NCI-H187 treated with DMSO at 0.1 percent for 48 hours (cell line): ENCODE results near the gene GPATCH8.
"Not testable (repeated sequence)": the region's sequence is repeated elsewhere in the genome, so short reads cannot be mapped to it uniquely, and the experiment has no call there.

Source experiments
- DNase-seq: peaks from one replicate; lab custom pipeline; 2025; lab: John Stamatoyannopoulos, UW

The GPATCH8 gene

DNA sequence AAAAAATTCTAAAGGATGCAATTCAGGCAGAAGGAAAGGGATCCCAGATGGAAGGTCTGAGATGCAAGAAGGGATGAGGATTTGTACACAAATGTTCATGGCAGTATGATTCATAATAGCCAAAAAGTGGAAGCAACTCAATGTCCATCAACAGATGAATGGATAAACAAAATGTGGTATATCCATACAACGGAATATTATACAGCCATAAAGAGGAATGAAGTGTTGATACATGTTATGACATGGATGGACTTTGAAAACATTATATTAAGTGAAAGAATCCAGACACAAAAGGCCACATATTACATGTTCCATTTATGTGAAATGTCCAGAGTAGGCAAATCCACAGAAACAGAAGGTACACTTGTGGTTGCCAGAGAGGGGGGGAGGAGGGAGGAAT, 23.9 kb upstream of the GPATCH8 start:
- no peak for DNase-seq

DNA sequence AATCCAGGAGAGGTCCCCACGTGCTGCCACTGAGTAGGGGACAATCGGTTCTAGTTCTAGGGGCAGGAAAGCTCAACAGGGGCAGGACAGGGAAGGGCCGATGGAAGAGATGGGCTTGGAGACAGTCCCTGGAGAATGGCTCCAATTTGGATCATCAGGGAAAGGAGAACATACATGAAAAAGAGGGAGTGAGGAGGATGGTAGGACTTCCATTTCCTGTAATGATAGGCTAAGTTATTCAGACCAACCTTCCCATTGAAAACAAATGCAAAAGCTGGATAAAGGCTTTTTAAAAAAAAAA, 20.4 kb upstream of the GPATCH8 start:
- DNase-seq = no peak

DNA sequence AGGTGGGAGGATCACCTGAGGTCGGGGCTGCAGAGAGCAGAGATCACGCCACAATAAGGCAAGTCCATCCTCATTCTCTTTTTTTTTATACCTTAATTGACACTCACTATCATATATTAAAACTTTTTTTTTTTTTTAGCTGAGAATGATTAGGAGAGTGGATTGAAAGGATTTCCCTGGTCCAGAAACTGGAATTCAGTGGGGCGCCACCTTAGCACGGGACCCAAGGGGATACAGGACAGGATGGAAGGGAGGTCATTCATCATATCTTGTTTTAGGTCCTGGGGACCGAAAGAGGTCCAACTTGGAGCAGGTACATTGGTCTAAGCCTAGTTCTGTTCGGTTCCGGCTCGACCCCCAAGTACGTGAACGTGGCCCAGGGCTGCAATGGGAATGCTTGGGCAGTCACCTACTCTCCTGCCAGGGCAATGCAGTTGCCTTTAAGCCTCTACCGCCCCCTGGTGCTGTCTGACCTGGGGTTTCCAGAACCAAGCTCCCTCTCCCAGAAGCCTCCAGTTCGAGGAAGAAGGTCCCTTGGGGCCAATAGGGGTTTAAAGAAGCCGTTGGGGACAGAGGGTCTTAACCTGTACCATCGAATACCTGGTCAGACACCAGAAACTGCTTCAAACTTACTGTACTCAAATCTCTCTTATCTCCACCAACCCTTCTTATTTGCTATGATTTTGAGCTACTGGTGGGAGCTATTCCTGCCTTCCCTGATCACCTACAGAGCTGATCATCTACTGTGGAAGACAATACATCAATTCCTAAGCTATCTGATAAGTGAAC, 19.9 kb upstream of the GPATCH8 start:
- DNase-seq = no peak

DNA sequence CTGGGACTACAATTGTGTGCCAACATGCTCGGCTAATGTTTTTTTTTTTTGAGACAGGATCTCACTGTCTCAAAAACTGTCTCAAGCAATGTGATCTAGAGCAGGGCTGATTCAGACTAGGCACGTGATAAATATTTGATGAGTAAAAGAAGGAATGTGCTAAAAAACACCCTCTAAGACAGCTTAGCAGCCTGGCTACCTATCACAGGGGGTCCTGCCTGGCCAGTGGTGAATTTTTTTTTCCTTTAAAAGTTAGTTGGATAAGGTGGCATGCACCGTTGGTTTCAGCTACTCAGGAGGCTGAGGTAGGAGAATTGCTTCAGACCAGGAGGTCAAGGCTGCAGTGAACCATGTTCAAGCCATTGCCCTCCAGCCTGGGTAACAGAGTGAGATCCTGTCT, 14.8 kb upstream of the GPATCH8 start:
- no peak for DNase-seq

DNA sequence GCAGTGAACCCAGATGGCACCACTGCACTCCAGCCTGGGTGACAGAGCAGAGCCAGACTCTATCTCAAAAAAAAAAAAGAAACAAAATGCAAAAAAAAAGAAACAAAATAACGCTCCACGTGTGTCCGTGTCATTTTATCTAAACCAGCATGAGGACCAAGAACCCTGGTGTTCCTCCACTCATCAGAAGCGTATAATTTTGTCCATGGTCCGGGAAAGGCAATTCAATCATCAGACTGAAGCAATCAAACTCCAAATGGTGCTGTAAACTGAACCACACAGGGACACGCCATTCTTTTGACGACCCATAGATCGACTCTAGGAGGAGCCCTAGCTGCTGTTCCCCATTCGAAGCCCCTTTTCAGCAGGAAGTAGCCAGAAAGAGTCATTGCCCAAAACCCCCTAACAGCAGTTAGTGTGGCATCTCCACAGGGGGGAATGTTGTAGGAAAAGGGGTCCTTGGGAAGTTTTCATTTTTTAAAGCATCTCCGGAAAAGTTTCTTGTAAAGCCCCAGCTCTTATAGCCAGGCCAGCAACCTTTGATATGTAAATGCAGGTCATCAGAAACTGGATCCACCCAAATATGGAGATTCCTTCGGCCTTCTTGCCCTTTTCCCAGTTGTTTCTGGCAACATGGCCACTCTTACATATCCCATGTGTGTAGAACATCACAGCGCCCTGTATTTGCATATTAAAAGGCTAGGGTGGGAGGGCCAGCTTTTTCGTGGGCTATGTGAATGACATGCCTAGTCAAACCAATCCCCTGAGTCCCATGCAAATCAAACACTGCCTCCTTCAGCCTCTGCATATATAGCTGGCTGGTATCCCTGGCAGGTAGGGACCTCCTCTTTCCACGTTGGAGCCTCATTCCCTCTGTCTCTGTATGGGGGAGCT, 8.3 kb upstream of the GPATCH8 start:
- not testable (repeated sequence) for DNase-seq

DNA sequence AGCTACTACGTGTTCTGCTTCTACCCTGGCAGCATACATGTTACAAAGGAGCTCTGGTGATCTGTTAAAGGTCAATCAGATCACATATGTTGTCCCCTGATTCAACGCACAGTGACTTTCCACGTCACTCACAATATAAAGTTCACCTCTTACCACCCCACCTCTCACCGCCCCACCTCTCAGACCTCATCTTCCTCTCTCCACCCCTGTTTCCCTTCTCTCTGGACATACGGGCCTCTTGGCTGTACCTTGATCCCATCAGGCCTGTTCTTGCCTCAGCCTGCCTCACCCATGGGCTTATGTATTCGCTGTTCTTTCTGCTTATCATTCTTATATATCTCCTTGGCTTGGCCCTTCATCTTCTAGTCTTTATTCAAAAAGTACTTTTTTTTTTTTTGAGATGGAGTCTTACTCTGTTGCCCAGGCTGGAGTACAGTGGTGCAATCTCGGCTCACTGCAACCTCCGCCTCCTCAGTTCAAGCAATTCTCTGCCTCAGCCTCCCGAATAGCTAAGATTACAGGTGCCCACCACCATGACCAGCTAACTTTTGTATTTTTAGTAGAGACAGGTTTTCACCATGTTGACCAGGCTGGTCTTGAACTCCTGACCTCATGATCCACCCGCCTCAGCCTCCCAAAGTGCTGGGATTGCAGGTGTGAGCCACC, 3.9 kb upstream of the GPATCH8 start:
- not testable (repeated sequence) for DNase-seq

DNA sequence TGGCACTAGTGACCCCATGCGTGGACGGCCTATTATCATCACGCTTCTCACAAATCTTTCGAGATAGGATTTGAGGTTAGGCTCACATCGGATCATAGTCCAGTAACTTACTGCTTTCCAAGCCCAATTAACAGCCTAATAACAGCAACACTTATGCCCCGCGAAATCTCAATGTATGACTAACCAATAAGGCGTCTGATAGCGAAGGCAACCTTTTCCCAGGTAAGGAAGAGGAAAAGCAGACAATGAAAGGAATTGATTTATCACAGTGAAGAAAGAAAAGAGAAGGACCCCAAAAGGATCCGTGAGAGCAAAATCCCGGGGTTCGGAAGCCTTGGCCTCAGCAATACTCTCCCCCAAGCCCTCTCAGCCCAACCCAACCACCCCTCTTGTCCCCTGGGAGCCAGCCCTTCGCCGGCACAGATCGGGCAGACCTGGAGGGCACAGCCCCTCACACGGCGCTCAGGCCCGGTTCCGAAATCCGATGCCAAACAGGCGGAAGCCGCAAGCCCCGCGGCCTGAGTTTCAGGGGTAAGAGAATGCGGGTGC, 534 bp downstream of the GPATCH8 start:
- no peak for DNase-seq

DNA sequence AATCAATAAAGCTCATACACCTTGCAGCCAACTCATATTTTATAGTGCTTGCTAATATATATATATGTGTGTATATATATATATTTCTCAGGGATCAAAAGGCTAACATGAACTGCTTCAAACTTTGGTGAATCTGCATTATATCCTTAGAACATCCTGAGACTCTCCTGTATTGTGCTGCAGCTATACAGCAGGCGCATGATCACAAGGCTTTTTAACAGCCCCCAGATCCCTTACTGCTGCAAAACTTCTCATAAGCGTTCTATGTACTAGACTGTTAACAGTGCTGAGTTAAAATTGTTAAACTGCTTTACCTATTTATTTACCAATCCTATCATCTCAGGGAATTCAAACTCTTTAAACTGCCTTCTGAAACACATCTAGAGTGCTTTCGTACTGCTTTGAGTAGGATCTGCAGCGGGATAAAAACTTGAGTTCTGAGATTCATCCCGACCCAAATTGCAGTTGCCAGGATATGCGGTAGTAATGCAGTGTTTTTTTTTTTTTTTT, 1.3 kb downstream of the GPATCH8 start:
- no peak for DNase-seq

DNA sequence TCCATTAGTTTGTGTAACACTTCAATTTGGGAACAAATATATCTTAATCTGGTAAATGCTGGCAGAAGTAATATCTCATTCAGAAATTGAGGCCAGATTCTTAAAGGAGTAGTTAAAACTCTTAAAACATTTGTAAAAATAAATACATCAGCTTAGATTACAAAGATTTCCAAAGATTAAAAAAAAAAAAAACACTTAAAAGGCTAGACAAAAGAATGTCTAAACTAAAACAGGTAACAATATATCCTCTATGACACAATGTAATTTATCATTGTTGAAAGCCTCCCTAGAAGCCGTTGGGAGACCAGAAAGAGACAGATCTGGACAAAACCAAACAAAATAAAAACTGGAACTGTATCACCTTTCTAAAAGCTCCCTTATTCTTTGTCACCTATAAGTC, 3.5 kb downstream of the GPATCH8 start:
- DNase-seq = no peak

DNA sequence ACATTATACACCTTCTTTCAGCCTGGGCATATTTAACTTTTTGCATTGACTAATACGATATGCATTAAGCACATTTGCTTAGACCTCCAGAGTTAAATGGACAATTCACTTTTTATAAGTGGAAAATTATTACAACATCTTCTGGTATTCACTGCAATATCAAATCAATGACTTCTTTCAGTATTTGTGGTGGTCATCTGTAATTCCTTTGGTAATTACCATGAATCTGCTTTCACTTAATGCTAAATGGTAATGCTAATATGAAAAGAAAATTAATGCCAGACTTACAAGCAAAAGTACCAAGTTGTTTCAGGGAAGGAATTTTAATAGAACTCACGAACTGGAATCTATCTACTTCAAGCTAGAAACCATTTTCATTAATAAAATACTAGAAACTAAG, 6.4 kb downstream of the GPATCH8 start:
- no peak for DNase-seq

DNA sequence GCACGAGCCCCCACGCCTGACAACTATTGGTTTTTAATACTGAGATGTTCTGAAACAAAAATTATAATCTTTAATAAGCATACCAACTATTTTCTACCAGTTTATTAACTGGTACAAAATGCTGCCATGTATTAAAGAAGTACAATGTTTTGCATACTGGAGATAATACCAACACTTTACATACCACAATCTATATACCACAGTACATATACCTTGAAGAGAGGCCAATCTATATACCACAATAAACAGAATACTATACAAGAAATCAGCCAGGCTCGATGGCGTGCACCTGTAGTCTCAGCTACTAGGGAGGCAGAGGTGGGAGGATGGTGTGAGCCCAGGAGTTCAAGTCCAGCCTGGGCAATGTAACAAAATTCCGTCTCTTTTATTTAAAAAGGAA, 9.9 kb downstream of the GPATCH8 start:
- no peak for DNase-seq

DNA sequence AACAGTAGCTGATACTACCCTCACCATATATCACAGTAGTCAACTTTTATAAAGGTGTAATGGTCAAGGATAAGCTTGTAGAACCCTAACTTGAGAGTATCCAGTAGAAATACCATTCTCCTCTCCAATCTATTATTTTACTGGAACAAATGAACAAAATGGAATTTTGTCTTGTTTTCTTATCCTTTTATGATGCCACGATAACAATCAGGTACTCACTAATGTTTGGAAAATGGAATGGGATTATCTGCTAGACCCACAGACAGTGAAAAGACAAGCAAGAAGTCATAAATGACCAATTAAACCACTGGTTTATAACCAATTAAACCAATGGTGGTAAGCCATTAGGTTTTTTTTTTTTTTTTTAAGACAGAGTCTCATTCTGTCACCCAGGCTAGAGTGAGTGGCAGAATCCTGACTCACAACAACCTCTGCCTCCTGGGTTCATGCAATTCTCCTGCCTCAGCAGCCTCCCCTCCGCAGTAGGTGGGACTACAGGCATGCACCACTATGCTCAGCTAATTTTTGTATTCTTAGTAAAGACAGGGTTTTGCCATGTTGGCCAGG, 10.4 kb downstream of the GPATCH8 start:
- no peak for DNase-seq

DNA sequence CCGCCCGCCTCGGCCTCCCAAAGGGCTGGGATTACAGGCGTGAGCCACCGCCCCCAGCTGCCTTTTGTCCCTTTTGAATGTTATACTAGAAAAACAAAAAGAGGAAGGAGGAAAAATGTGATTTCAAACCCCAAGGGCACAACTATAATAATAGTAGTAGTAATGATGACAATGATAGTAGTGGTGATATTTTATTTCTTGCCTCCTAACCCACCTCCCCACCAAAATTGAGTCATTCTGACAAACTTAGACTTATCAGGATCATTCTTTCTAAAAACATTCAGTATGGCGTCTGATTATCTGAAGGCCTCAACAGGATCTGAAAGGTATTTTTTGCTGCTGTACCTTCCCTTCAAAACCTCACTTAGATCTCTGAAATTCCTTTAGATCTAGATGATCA, 13.6 kb downstream of the GPATCH8 start:
- no peak for DNase-seq

DNA sequence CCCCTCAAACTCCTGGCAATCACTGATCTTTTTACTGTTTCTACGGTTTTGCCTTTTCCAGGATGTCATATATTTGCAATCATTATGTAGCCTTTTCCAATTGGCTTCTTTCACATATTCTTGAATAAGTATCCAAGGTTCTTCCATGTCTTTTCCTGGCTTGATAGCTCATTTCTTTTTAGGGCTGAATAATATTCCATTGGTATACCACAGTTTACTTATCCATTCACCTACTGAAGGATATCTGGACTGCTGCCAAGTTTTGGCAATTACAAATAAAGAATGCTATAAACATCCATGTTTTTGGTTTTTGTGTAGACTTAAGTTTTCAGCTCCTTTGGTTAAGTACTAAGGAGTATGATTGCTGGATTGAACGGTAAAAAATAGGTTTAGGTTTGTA, 16.0 kb downstream of the GPATCH8 start:
- no peak for DNase-seq

DNA sequence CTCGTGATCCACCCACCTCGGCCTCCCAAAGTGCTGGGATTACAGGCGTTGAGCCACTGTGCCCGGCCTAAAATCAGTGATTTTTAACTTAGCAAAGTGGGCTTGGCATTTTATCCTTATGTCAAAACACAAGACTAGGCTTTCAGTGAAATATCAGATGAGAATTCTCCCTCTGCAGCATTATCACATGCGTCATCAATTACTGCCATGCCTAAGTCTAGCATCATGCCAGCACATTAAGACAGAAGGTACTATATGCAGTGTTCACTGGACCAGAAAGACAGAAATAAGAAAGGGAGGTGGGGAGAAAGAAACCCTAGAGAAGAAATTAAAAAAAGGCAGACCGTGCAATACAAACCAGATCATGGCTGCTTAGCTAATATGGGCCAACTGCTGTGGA, 29.8 kb downstream of the GPATCH8 start:
- no peak for DNase-seq

DNA sequence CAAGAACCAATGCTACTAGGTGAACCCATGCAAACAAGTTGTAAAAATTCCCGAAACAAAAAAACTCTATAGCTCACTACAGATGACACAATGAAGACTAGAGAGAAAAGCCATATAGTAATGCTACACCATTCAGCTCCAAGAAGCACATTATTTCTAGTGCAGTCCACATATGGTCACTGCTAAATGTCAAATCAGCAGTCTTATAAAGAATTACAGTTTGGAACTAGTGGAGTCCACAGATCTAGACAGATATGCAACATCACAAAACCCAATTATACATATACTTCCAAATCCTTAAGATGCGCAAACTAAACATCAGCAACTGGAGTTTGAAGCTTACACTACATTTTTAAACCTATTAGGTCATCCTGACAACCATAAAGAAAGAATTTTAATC, 33.5 kb downstream of the GPATCH8 start:
- no peak for DNase-seq

DNA sequence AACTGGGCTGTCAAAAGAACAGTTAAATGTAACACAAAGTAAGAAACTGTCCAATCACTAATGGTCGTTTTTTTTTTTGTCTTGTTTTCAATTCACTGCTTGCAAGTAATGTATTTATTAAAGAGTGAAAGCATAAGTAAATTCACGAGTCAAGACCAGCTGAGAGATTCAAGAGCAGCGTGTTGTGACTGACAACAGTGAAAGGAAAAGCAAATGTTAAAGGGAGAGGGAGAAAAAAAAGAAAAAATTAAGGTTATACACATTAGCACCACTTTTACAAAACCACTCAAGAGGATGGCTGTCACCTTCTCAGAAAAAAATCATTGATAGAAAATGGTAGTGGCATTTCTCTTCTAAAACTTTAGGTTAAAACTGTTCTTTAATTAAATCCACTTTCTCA, 36.1 kb downstream of the GPATCH8 start:
- DNase-seq = no peak

DNA sequence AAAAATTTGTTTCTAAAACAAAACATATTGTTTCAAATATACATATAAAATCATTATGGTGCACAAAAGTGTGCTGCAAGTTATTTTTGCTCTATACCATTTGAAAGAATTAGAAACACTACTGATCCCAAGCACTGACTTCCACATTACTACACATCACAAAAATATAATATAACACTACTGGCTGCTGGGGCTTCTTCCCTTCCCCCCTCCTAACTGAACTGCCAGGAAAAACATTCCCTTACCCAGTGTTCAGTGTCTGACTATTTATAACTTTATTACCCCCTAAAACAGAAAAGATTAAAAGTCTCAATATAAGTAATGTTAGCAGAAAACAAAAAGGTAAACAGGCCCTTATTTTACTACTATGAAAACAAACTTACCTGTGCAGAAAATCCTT, 36.9 kb downstream of the GPATCH8 start:
- DNase-seq = no peak

DNA sequence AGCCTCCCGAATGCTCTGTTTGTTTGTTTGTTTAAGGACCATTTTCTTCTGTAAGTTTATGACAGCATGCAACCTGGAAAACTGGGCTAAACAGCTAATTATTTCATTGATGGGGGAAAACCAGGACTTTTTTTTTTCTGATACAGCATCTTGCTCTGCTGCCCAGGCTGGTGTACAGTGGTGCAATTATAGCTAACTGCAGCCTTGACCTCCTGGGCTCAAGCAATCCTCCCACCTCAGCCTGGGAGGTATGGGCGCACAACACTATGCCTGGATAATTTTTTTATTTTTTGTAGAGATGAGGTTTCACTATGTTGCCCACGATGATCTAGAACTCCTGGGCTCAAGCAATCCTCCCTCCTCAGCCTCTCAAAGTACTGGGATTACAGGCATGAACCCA, 37.3 kb downstream of the GPATCH8 start:
- DNase-seq = no peak

DNA sequence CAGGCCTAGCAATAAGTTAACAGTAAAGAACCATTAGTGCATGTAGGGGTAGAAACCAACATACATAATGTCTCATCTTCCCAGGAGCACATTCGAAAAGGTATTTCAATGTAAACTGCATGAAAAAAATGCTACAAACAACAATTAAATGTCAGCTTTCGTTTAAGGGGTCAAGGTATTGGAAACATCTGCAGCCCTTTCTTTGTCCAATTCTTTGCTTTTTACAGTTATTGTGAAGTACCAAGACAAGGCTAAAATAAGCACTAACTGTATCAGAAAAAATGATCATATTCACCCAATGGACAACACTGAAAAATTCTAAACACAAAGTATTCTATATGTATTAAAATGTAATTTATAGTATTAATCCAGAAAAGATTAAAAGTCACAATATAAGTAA, 37.9 kb downstream of the GPATCH8 start:
- DNase-seq = no peak

DNA sequence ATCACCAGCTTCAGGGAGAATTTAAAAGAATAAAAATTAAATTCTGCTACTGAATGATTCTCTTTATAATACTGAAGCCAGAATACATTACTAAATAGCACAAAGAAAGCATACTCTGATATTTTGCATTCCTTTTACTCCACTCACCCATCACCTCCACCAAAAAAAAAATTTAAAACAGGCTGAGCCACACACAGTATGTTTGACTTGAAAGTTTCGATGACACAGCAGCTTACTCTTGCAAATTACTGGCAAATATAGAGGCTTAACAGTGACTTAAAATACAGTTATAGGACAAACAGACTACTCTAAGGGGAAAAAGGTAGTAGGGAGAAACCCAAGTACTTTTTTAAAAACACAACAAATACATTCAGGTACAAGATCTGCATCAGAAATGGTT, 39.2 kb downstream of the GPATCH8 start:
- DNase-seq = no peak

DNA sequence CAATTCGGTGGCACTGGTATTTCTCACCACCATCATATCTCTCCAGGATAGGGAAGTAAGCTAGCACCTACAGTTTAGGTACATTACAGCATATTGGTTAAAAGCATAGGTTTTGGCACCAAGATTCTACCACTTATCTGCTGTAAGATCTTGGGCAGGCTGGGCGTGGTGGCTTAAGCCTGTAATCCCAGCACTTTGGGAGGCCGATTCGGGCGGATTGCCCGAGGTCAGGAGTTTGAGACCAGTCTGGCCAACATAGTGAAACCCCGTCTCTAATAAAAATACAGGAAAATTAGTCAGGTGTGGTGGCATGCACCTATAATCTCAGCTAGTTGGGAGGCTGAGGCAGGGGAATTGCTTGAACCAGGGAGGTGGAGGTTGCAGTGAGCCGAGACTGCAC, 51.4 kb downstream of the GPATCH8 start:
- no peak for DNase-seq
